Fibroblast of lung (primary cell): ENCODE results near the gene CNOT2.

Experiments used
- EZH2 ChIP-seq: IDR thresholded peaks from 2 replicates; pipeline ENCODE4 v1.5.1; 2012; ENCODE audit warnings: low read length, control low read depth, mild to moderate bottlenecking; ENCODE audit errors: missing control alignments
- TF ChIP-seq, protein P1 (sequence below), 2 donors: IDR thresholded peaks in 1 of 2; conservative IDR thresholded peaks in 1 of 2; 1 replicate in 1 of 2; 2 replicates in 1 of 2; pipeline ENCODE4 v1.5.1; 2011 to 2012; ENCODE audit warnings: low read length in 2 of 2, control low read depth in 1 of 2, inconsistent platforms in 1 of 2, low read depth in 1 of 2, mild to moderate bottlenecking in 1 of 2

DNA sequence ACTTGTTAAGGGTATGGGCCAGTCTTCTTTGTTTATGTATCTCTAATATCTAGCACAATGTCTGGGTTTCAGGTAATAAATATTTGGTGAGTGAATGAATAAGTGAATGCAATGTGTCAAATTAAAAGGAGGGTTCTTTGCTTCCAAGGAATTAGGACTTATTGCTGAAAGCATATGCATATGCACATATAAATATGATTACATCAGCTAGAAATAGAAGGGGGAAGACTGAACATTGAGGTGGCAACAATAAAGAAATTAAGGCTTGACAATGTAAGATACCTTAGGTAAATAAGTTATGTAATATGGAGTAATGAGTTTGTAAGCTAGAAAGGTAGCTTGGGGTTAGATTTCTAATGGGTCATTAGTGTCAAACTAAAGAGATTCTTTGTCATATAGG, 160.6 kb downstream of the CNOT2 start:
- TF ChIP-seq, protein P1, sequence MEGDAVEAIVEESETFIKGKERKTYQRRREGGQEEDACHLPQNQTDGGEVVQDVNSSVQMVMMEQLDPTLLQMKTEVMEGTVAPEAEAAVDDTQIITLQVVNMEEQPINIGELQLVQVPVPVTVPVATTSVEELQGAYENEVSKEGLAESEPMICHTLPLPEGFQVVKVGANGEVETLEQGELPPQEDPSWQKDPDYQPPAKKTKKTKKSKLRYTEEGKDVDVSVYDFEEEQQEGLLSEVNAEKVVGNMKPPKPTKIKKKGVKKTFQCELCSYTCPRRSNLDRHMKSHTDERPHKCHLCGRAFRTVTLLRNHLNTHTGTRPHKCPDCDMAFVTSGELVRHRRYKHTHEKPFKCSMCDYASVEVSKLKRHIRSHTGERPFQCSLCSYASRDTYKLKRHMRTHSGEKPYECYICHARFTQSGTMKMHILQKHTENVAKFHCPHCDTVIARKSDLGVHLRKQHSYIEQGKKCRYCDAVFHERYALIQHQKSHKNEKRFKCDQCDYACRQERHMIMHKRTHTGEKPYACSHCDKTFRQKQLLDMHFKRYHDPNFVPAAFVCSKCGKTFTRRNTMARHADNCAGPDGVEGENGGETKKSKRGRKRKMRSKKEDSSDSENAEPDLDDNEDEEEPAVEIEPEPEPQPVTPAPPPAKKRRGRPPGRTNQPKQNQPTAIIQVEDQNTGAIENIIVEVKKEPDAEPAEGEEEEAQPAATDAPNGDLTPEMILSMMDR (conservative IDR thresholded peaks at IDR 0.05 in 1 of 2, IDR thresholded peaks at IDR 0.05 in 1 of 2; ENCODE audit: low read depth in 1 of 2, low read length in 2 of 2) = no peak
- no peak for TF ChIP-seq EZH2
